ENCODE data around the gene SH3TC2.

The SH3TC2 gene

DNA sequence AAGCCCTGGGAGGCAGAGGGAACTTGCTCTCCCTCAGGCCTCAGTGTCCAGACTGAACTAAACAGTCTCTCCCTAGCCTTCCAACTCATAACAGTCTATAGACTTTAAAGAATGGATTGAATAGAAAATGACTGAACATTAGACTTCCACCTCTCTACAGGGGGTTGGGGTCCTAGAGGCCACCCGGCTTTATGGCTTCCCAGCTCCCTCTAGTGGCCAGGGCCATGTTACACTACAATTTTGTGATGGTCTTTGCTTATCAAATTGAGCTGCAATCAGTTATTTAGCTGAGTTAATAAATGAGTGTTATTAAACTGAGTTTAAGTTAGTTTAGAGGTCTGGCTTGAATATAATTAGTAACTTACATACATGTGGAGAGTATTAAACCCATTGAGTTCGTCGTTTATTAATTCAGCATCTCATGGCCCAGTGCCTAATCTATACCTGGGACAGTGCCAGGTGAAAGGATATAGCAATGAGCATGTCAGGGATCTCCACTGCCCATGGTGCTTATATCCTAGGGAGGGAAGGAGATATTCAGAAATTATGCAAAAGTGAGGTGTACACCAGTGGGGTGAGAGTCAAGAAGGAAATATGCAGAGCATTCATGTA is 105.2 kb downstream of the SH3TC2 start:
- Histone ChIP-seq H3K9me3 (ENCODE audit: low read depth, low read length) (no peaks in the 10 kb centered on the region), H3K4me3 (no peak overlapping the region), H3K27ac (no peak overlapping the region), H3K36me3 (ENCODE audit: insufficient read depth, low read length) (no peaks in the 10 kb centered on the region), H3K9ac (ENCODE audit: insufficient read length) (no peak overlapping the region)
- no peak for DNase-seq (ENCODE audit: low read depth, low spot score)
- TF ChIP-seq FOXP2 (optimal IDR thresholded peaks at IDR 0.05; ENCODE audit: control extremely low read depth, extremely low read length, insufficient read depth) (no peak), EZH2 (IDR thresholded peaks at IDR 0.05) (no peak), POLR2AphosphoS5 (IDR thresholded peaks at IDR 0.05; ENCODE audit: borderline replicate concordance, low read depth, low read length) (no peak)

DNA sequence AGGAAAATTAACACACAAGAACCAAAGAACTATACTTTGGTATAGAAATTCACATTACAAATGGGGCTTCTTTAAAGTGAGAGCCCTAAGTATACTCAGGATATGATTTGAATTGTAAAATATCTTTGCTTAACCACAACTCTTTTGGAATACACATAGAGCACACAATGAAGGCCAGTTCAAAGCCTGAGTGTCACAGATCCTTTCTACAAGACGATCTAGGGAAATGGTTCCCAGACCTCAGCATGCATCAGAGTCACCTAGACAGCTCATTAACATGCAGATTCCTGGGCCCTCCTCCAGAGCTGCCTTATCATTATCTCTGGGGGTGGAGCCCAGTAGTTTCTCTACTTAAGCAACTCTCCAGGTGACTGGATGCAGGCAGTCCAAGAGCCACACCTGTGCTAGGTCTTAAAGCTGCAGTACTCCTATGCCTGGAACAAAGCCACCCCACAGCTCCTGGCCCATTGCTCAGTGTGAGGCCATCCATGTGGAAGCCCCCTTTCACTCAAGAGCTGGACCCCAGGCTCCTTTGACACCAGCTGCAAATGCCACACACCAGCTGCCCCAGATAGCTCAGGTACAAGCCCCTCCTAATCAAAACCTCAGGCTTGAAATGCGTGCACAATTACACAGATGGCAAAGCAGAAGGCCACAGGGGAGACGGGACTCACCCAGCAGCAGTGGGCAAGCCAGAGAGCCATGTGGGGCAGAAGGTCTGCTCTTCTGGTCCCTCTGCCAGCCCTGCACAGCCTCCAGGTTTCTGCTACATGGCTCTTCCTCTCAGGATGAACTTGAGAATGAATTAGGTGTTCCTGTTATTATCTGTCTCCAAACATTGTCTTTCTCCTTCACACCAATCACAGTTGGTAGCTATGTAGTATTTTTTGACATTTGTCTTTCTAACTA is 106.1 kb downstream of the SH3TC2 start:
- no peak overlapping the region for H3K4me3 ChIP-seq
- no peak overlapping the region for H3K9ac ChIP-seq (ENCODE audit: insufficient read length)
- no peaks in the 10 kb centered on the region for H3K9me3 ChIP-seq (ENCODE audit: low read depth, low read length)
- no peak for TF ChIP-seq FOXP2 (optimal IDR thresholded peaks at IDR 0.05; ENCODE audit: control extremely low read depth, extremely low read length, insufficient read depth)
- no peak for TF ChIP-seq POLR2AphosphoS5 (IDR thresholded peaks at IDR 0.05; ENCODE audit: borderline replicate concordance, low read depth, low read length)
- no peak for TF ChIP-seq EZH2 (IDR thresholded peaks at IDR 0.05)
- no peaks in the 10 kb centered on the region for H3K36me3 ChIP-seq (ENCODE audit: insufficient read depth, low read length)
- no peak overlapping the region for H3K27ac ChIP-seq
- DNase-seq (ENCODE audit: low read depth, low spot score): no peak
